ENCODE data around the gene APPL1.

DNA sequence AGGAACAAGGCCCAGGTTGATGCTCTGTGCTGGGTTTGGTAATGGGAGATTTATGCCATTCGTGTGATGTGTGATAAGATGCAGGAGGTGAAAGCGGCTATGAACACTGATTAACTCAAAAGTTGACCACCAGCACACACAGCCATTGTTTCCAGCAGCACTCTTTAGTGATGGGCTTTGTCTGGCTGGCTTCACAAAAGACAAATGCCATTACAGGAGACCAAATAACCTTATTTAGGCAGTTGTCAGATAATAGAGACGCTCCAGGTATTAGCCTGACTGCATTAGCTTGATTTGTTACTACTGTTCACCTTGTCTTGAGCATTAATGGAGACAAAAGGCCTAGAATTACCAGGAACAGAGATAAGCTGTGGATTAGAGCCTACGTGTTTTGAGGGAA is 32.9 kb upstream of the APPL1 start:
- TF ChIP-seq, protein P1, sequence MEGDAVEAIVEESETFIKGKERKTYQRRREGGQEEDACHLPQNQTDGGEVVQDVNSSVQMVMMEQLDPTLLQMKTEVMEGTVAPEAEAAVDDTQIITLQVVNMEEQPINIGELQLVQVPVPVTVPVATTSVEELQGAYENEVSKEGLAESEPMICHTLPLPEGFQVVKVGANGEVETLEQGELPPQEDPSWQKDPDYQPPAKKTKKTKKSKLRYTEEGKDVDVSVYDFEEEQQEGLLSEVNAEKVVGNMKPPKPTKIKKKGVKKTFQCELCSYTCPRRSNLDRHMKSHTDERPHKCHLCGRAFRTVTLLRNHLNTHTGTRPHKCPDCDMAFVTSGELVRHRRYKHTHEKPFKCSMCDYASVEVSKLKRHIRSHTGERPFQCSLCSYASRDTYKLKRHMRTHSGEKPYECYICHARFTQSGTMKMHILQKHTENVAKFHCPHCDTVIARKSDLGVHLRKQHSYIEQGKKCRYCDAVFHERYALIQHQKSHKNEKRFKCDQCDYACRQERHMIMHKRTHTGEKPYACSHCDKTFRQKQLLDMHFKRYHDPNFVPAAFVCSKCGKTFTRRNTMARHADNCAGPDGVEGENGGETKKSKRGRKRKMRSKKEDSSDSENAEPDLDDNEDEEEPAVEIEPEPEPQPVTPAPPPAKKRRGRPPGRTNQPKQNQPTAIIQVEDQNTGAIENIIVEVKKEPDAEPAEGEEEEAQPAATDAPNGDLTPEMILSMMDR (IDR thresholded peaks at IDR 0.05 in 4 of 5, conservative IDR thresholded peaks at IDR 0.05 in 1 of 5): no peak
- no peak for TF ChIP-seq POLR2A (IDR thresholded peaks at IDR 0.05)

Data from gastrocnemius medialis (tissue), 4 donors.